Stimulated activated CD4-positive, alpha-beta T cell treated with anti-CD3 and anti-CD28 coated beads, Interleukin-15, amount 100 ng/mL, for 1 hour (primary cell): ENCODE data around the gene PDGFRA.
A peak's percentile ranks its signal among the peaks of the same experiment; 100 is the strongest.
"Not testable (repeated sequence)": the region's sequence is repeated elsewhere in the genome, so short reads cannot be mapped to it uniquely, and the experiment has no call there.

ENCODE experiments used
- DNase-seq, 2 donors: peaks; one replicate each; pipeline ENCODE4 v3.0.0-alpha.2; 2020; ENCODE audit warnings: low read depth in 1 of 2, low spot score in 1 of 2

PDGFRA gene

GRCh38 chr4:54227256-54228055, 1.6 kb upstream of the PDGFRA start:
- DNase-seq: no peak

- DNase-seq: no peak
Measured at GRCh38 chr4:54228056-54228527, 1.0 kb upstream of the PDGFRA start.

GRCh38 chr4:54228546-54228945, 547 bp upstream of the PDGFRA start:
- no peak for DNase-seq

GRCh38 chr4:54229631-54230483, 764 bp downstream of the PDGFRA start:
- DNase-seq: no peak

DNA sequence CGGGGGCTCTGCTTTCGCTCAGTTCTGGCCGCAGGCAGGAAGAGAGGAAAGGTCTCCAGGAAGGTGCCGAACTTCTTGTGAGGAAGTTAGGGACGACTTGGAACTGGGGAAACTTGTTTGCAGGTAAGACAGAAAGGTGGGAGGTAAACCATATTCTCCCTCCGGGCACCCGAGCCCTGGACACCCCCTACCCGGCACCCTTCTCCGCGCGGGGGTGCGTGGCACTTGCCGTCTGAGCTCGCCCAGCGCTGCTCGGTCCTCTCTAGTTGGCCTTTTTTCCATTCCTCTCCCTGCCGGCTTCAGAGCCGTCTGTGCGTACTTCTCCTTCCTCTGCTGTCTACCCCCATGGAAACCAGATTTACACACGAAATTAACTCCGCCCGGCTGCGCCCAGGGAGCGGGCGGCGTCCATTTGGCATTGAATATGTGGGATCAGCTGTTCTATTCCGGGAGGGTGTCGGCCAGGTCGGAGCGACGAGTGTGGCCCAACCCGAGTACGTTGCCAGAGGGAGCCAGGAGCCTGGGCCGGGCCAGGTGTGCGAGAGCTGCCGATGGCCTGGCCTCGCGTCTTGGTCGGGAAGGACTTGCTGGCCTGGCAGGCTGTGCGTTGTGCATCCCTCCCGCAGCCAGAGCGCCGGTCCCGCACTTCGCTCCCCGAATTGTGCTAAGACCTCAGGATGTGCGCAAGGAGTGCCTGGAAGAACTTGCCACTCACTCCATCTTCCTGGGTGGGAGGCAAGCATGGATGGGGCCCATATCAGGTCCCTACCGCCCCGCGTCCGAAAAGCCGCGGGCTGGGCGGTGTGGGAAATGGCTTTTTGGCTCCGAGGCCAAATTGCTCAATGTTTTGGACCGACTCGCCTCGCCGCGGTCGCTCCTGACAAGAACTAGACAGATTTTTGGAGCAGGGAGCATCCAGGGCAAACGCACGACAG, 1.7 kb downstream of the PDGFRA start:
- DNase-seq: no peak

- DNase-seq: no peak
Measured at GRCh38 chr4:54231419-54231767, 2.3 kb downstream of the PDGFRA start.

GRCh38 chr4:54231768-54232688, 2.9 kb downstream of the PDGFRA start:
- DNase-seq: no peak

DNA sequence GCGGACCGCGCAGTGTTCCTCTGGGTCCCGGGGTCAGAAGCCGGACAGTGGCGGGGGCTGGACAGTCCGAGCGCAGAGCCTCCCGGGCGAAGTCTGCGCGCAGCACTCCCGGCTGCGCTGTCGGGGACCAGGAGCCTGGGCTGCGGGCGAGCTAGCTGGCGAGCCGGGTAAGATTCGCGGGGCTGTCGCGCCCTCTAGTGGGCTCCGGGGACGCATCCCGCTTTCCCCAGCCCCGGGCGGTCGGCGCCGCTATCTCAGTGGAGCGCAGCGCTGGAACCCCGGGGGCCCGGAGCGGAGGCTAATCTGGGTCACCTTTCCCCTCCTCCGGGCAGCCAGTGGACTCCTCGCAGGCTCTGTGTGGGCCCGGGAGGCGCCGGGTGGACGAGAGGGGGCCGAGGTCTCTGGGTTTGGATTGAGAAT, 4.2 kb downstream of the PDGFRA start:
- DNase-seq: peak; percentile 26 to 73

GRCh38 chr4:54233697-54234496, 4.8 kb downstream of the PDGFRA start:
- peak; percentile 45 to 54 for DNase-seq

DNA sequence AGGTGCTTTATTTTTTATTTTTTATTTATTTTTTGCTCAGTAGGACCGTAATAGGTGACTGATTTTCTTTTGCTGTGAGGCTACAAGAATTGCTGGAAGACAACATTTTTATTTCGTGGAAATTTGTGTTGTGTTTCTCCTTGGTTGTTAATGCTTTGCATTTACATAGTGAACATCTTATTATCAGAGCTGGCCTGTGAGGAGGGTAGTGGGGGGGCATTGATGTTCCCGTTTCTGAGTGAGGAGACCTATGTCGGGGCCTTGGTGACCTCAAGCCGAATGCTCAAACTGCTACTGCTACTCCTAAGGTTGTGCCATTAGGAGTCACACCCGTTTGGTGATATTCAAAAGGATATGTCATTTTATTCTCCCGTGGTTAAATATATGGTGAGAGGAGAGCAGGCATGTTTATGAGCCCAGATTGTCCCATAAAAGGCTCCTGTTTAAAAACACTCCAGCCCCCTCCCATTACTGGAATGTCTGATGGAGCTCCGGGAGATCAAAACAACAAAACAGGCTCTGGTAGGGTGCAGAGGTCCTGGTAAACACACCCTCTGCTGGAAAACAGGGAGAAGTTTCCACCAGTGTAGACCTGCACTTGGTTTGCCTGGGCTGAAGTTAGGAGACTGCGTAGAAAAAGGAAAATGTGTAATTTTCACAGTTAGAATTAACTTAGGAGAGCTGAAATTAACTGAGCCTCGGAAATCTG, 5.6 kb downstream of the PDGFRA start:
- no peak for DNase-seq

- not testable (repeated sequence) for DNase-seq
Measured at GRCh38 chr4:54236316-54236715, 7.2 kb downstream of the PDGFRA start.

DNA sequence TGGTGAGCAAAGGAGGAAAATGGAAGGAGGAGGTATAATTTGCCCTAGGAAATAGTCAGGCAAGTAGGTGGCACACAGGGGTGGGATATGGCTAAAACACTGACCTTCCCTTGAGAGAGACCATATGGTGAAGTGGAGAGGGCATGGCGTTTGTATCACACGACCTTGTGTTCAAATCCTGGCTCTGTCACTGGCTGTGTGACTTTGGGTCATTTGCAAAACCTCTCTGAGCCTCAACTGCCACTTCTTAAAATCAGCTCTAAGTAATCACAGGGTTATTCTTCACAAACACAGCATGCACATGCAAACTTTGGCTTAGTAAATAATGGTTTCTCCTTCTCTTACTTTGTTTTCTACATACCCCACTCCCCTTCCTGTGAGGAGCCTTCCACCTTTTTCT, 8.7 kb downstream of the PDGFRA start:
- no peak for DNase-seq

DNA sequence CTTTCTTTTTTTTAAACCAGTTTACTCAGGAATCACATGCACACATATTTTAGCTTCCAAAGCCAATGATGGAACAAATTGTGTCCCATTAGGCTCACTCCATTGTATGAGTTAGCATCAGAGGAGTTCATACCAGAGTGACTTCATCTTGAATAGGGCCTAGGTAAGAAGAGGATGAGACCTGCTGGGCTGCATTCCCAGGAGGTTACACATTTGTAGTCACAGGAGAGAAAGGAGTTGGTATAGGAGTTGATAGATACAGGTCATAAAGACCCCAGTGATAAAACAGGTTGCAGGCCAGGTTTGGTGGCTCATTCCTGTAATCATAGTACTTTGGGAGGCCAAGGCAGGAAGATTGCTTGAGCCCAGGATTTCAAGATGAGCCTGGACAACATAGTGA, 9.3 kb downstream of the PDGFRA start:
- no peak for DNase-seq

DNA sequence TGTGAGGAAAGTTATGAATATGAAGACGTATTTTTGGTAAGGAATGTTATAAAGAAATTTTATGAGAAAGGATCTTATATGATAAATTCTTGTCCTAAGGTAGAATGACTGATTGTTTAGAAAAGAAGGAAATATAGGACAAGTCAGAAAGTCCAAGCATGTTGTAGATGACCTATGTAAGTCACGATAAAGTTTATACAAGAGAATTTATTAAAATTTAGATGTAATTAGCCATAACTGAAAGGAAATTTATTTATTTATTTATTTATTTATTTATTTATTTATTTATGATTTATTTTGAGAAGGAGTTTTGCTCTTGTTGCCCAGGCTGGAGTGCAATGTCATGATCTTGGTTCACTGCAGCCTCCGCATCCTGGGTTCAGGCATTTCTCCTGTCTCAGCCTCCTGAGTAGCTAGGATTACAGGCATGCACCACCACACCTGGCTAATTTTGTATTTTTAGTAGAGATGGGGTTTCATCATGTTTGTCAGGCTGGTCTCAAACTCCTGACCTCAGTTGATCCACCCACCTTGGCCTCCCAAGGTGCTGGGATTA, 12.3 kb downstream of the PDGFRA start:
- not testable (repeated sequence) for DNase-seq

DNA sequence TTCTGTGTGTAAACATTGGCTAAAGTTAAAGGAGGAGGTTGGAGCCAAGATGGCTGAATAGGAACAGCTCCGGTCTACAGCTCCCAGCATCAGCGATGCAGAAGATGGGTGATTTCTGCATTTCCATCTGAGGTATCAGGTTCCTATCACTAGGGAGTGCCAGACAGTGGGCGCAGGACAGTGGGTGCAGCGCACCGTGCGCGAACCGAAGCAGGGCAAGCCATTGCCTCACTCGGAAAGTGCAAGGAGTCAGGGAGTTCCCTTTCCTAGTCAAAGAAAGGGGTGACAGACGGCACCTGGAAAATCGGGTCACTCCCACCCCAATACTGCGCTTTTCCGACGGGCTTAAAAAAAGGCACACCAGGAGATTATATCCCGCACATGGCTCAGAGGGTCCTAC, 14.4 kb downstream of the PDGFRA start:
- DNase-seq: not testable (repeated sequence)

DNA sequence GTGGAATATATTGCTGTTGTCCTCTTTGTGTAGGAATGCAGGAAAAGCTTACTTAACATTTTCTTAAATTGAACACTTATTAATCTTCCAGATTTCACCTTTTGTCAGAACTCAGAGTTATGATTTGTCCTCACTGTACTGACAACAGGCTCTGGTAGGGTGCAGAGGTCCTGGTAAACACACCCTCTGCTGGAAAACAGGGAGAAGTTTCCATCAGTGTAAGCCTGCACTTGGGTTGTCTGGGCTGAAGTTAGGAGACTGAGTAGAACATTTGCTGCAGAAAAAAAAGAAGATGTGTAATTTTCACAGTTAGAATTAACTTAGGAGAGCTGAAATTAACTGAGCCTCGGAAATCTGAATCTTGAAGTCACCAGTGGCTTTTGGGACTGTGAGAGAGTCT, 23.2 kb downstream of the PDGFRA start:
- DNase-seq: not testable (repeated sequence)

GRCh38 chr4:54254116-54254914, 25.2 kb downstream of the PDGFRA start:
- DNase-seq: no peak

DNA sequence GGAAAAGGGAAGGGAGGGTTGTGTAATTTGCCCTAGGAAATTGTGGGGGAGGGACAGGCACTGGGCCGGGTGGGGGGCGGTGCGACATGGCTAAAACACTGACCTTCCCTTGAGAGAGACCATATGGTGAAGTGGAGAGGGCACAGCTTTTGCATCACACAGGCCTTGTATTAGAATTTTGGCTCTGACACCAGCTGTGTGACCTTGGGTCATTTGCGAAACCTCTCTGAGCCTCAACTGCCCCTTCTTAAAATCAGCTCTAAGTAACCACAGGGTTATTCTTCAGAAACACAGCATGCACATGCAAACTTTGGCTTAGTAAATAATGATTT, 25.8 kb downstream of the PDGFRA start:
- no peak for DNase-seq
